HG02763 (cell line): ENCODE results near the gene AMIGO1.

ENCODE experiments used
- ATAC-seq: cut with Tn5 transposase; IDR thresholded peaks from one replicate; pipeline ENCODE4 v1.9.1; 2021; ENCODE audit warnings: mild to moderate bottlenecking, moderate library complexity; ENCODE audit not compliant: unreplicated experiment

The AMIGO1 gene

GRCh38 chr1:109503935-109504334 is 5.6 kb downstream of the AMIGO1 start:
- ATAC-seq = no peak

GRCh38 chr1:109502364-109502851 is 7.1 kb downstream of the AMIGO1 start:
- no peak for ATAC-seq

- ATAC-seq = no peak
These were observed 7.7 kb downstream of the AMIGO1 start for GRCh38 chr1:109501644-109502363.

GRCh38 chr1:109500941-109501381 is 8.6 kb downstream of the AMIGO1 start:
- ATAC-seq = no peak

GRCh38 chr1:109499661-109500536 is 9.6 kb downstream of the AMIGO1 start:
- no peak for ATAC-seq

GRCh38 chr1:109499081-109499480 is 10.4 kb downstream of the AMIGO1 start:
- ATAC-seq = no peak

GRCh38 chr1:109498161-109498801 is 11.2 kb downstream of the AMIGO1 start:
- ATAC-seq = no peak

GRCh38 chr1:109497449-109498160 is 11.9 kb downstream of the AMIGO1 start:
- no peak for ATAC-seq

GRCh38 chr1:109495738-109496137 is 13.8 kb downstream of the AMIGO1 start:
- ATAC-seq = no peak

- ATAC-seq = peak; percentile 81
These were observed 15.6 kb downstream of the AMIGO1 start, which contains the start of gene CYB561D1 for GRCh38 chr1:109493805-109494539. Gene CYB561D1, plus strand, starts transcription at chr1:109494094. Its CDS starts 46 bp downstream, at chr1:109494140.

GRCh38 chr1:109493227-109493626 is 16.3 kb downstream of the AMIGO1 start:
- ATAC-seq = no peak

- no peak for ATAC-seq
These were observed 16.7 kb downstream of the AMIGO1 start for GRCh38 chr1:109492779-109493178.

GRCh38 chr1:109491372-109491771 is 18.2 kb downstream of the AMIGO1 start:
- no peak for ATAC-seq

- no peak for ATAC-seq
These were observed 18.6 kb downstream of the AMIGO1 start for GRCh38 chr1:109490934-109491302.

- no peak for ATAC-seq
These were observed 19.2 kb downstream of the AMIGO1 start for GRCh38 chr1:109490029-109490933.

GRCh38 chr1:109488696-109489095 is 20.8 kb downstream of the AMIGO1 start:
- ATAC-seq = no peak

GRCh38 chr1:109488201-109488600 is 21.3 kb downstream of the AMIGO1 start:
- ATAC-seq = no peak

GRCh38 chr1:109487261-109487660 is 22.3 kb downstream of the AMIGO1 start:
- no peak for ATAC-seq

- ATAC-seq = no peak
These were observed 24.5 kb downstream of the AMIGO1 start for GRCh38 chr1:109485001-109485400.
